ENCODE results near the gene CLGN. TPM values are rescaled to one million over a fixed set of nuclear protein-coding genes. Genes with fewer than 3 reads are reported as not detected.
A peak's percentile ranks its signal among the peaks of the same experiment; 100 is the strongest.

Gene CLGN
- polyA plus RNA-seq, 1 donor (not counting 4 experiments of a cell fraction or from before 2014, with no cell fraction given): not detected

- no peak overlapping the region for H3K27ac ChIP-seq (ENCODE audit: control insufficient read depth, insufficient read depth, low read length)
- H3K36me3 ChIP-seq (ENCODE audit: control insufficient read depth in 2 of 2, extremely low read depth in 1 of 2, insufficient read depth in 2 of 2, low read length in 2 of 2): no peaks in the 10 kb centered on the region
- no peak overlapping the region for H3K4me3 ChIP-seq (ENCODE audit: control insufficient read depth in 2 of 3, extremely low read depth in 1 of 3, insufficient read depth in 2 of 3, low read depth in 1 of 3, low read length in 3 of 3)
- H2AFZ ChIP-seq (ENCODE audit: control insufficient read depth, low read length): peak overlapping the region; percentile 5
- H4K20me1 ChIP-seq (ENCODE audit: control insufficient read depth, extremely low read depth, insufficient read depth, low read length): no peaks in the 10 kb centered on the region
- no peaks in the 10 kb centered on the region for H3K79me2 ChIP-seq (ENCODE audit: control insufficient read depth, insufficient read depth, low read length)
- DNase-seq (ENCODE audit: low read depth, low spot score): no peak
- peak; percentile 88 for FAIRE-seq
- no peaks in the 10 kb centered on the region for H3K9me3 ChIP-seq (ENCODE audit: control insufficient read depth, low read depth, low read length)
- TF ChIP-seq, protein P1, sequence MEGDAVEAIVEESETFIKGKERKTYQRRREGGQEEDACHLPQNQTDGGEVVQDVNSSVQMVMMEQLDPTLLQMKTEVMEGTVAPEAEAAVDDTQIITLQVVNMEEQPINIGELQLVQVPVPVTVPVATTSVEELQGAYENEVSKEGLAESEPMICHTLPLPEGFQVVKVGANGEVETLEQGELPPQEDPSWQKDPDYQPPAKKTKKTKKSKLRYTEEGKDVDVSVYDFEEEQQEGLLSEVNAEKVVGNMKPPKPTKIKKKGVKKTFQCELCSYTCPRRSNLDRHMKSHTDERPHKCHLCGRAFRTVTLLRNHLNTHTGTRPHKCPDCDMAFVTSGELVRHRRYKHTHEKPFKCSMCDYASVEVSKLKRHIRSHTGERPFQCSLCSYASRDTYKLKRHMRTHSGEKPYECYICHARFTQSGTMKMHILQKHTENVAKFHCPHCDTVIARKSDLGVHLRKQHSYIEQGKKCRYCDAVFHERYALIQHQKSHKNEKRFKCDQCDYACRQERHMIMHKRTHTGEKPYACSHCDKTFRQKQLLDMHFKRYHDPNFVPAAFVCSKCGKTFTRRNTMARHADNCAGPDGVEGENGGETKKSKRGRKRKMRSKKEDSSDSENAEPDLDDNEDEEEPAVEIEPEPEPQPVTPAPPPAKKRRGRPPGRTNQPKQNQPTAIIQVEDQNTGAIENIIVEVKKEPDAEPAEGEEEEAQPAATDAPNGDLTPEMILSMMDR (optimal IDR thresholded peaks at IDR 0.05 in 1 of 3, IDR thresholded peaks at IDR 0.05 in 1 of 3, conservative IDR thresholded peaks at IDR 0.05 in 1 of 3; ENCODE audit: extremely low read depth in 1 of 3, insufficient read depth in 2 of 3, low read length in 3 of 3): no peak
- no peak for TF ChIP-seq EZH2 (IDR thresholded peaks at IDR 0.05; ENCODE audit: low read length)
- dilution Hi-C loops (cut with MboI; ENCODE audit: extremely low pct_ligation_motif_present, low sequenced_read_pairs): no loop called here
- H3K9ac ChIP-seq (ENCODE audit: control insufficient read depth, extremely low read depth, insufficient read depth, low read length): no peak overlapping the region
- H3K4me2 ChIP-seq (ENCODE audit: control insufficient read depth, extremely low read depth, insufficient read depth, low read depth, low read length): peak overlapping the region; percentile 7
- H3K4me1 ChIP-seq (ENCODE audit: control insufficient read depth, extremely low read depth, insufficient read depth, low read length): peaks cover 10% of the 10 kb centered on the region
- no peaks in the 10 kb centered on the region for H3K27me3 ChIP-seq (ENCODE audit: control insufficient read depth, extremely low read depth, insufficient read depth, low read length)
- H3K9me1 ChIP-seq (ENCODE audit: control insufficient read depth, extremely low read depth, insufficient read depth, low read length): no peaks in the 10 kb centered on the region
Observed at GRCh38 chr4:140367738-140368137, 59.7 kb downstream of the CLGN start.

GRCh38 chr4:140363558-140363957, 63.9 kb downstream of the CLGN start:
- no peaks in the 10 kb centered on the region for H3K79me2 ChIP-seq (ENCODE audit: control insufficient read depth, insufficient read depth, low read length)
- FAIRE-seq (no peak), DNase-seq (ENCODE audit: low read depth, low spot score) (no peak)
- no peak overlapping the region for H3K4me3 ChIP-seq (ENCODE audit: control insufficient read depth in 2 of 3, extremely low read depth in 1 of 3, insufficient read depth in 2 of 3, low read depth in 1 of 3, low read length in 3 of 3)
- H3K4me2 ChIP-seq (ENCODE audit: control insufficient read depth, extremely low read depth, insufficient read depth, low read depth, low read length): no peak overlapping the region
- no peaks in the 10 kb centered on the region for H3K9me1 ChIP-seq (ENCODE audit: control insufficient read depth, extremely low read depth, insufficient read depth, low read length)
- TF ChIP-seq, protein P1 (optimal IDR thresholded peaks at IDR 0.05 in 1 of 3, IDR thresholded peaks at IDR 0.05 in 1 of 3, conservative IDR thresholded peaks at IDR 0.05 in 1 of 3; ENCODE audit: extremely low read depth in 1 of 3, insufficient read depth in 2 of 3, low read length in 3 of 3): no peak
- no peak for TF ChIP-seq EZH2 (IDR thresholded peaks at IDR 0.05; ENCODE audit: low read length)
- H2AFZ ChIP-seq (ENCODE audit: control insufficient read depth, low read length): no peak overlapping the region
- no peaks in the 10 kb centered on the region for H3K27me3 ChIP-seq (ENCODE audit: control insufficient read depth, extremely low read depth, insufficient read depth, low read length)
- dilution Hi-C loops (cut with MboI; ENCODE audit: extremely low pct_ligation_motif_present, low sequenced_read_pairs): no loop called here
- no peaks in the 10 kb centered on the region for H3K36me3 ChIP-seq (ENCODE audit: control insufficient read depth in 2 of 2, extremely low read depth in 1 of 2, insufficient read depth in 2 of 2, low read length in 2 of 2)
- peaks cover 9% of the 10 kb centered on the region for H3K4me1 ChIP-seq (ENCODE audit: control insufficient read depth, extremely low read depth, insufficient read depth, low read length)
- no peak overlapping the region for H3K27ac ChIP-seq (ENCODE audit: control insufficient read depth, insufficient read depth, low read length)
- no peak overlapping the region for H3K9ac ChIP-seq (ENCODE audit: control insufficient read depth, extremely low read depth, insufficient read depth, low read length)
- H3K9me3 ChIP-seq (ENCODE audit: control insufficient read depth, low read depth, low read length): no peaks in the 10 kb centered on the region
- H4K20me1 ChIP-seq (ENCODE audit: control insufficient read depth, extremely low read depth, insufficient read depth, low read length): no peaks in the 10 kb centered on the region
